HepG2 (cell line): ENCODE data around the gene NME1. TPM values are rescaled to one million over a fixed set of nuclear protein-coding genes. Genes with fewer than 3 reads are reported as not detected.
A peak's percentile ranks its signal among the peaks of the same experiment; 100 is the strongest.

Source experiments
- BATF2 ChIP-seq: sonication (generic); formaldehyde crosslinking; IDR thresholded peaks from 2 replicates; pipeline ENCODE4 v1.8.0; 2022; ENCODE audit warnings: mild to moderate bottlenecking, missing genetic modification reagents, moderate library complexity
- E2F5 ChIP-seq: sonication (generic); formaldehyde crosslinking; conservative IDR thresholded peaks from 2 replicates; pipeline ENCODE4 v1.4.0; 2020; ENCODE audit warnings: missing genetic modification reagents
- ETS1 ChIP-seq: sonication (generic); formaldehyde crosslinking; IDR thresholded peaks from 2 replicates; pipeline ENCODE4 v1.4.0; 2020; ENCODE audit warnings: missing genetic modification reagents
- ETV6 ChIP-seq: sonication (generic); formaldehyde crosslinking; conservative IDR thresholded peaks from 2 replicates; pipeline ENCODE4 v1.4.0; 2020; ENCODE audit warnings: missing genetic modification reagents
- GFI1 ChIP-seq: sonication (generic); formaldehyde crosslinking; IDR thresholded peaks from 2 replicates; pipeline ENCODE4 v1.5.0; 2020; ENCODE audit warnings: missing genetic modification reagents, mild to moderate bottlenecking, borderline replicate concordance
- MLLT10 ChIP-seq: sonication (generic); formaldehyde crosslinking; IDR thresholded peaks from 2 replicates; pipeline ENCODE4 v1.4.0; 2020; ENCODE audit warnings: missing genetic modification reagents
- RNF2 ChIP-seq: fragments of 450-650 bp; conservative IDR thresholded peaks from 2 replicates; pipeline ENCODE4 v1.6.1; 2016; ENCODE audit warnings: low read depth
- U2AF2 ChIP-seq: fragments of 200-400 bp; formaldehyde crosslinking; IDR thresholded peaks from 2 replicates; pipeline ENCODE4 v1.6.1; 2017; ENCODE audit warnings: low read depth, mild to moderate bottlenecking, low read length
- YEATS2 ChIP-seq: sonication (generic); formaldehyde crosslinking; IDR thresholded peaks from 2 replicates; pipeline ENCODE4 v1.4.0; 2020; ENCODE audit warnings: missing genetic modification reagents, borderline replicate concordance
- ZBTB2 ChIP-seq: sonication (generic); formaldehyde crosslinking; IDR thresholded peaks from 2 replicates; pipeline ENCODE4 v1.8.0; 2022; ENCODE audit warnings: low read depth, missing genetic modification reagents
- ZFP90 ChIP-seq: sonication (generic); formaldehyde crosslinking; IDR thresholded peaks from 2 replicates; pipeline ENCODE4 v1.8.0; 2022; ENCODE audit warnings: missing genetic modification reagents, mild to moderate bottlenecking, inconsistent platforms, borderline replicate concordance
- ZNF317 ChIP-seq: sonication (generic); formaldehyde crosslinking; IDR thresholded peaks from 2 replicates; pipeline ENCODE4 v1.5.0; 2020; ENCODE audit warnings: mild to moderate bottlenecking, missing genetic modification reagents
- ZNF883 ChIP-seq: sonication (generic); formaldehyde crosslinking; IDR thresholded peaks from 2 replicates; pipeline ENCODE4 v1.5.1; 2020; ENCODE audit warnings: mild to moderate bottlenecking, missing genetic modification reagents; ENCODE audit errors: not compliant biosample characterization
- ZXDC ChIP-seq: sonication (generic); formaldehyde crosslinking; IDR thresholded peaks from 2 replicates; pipeline ENCODE4 v1.5.0; 2020; ENCODE audit warnings: mild to moderate bottlenecking, missing genetic modification reagents
- polyA plus RNA-seq, 8 experiments: library from polyadenylated mRNA; depleted of rRNA in 3 of 8; stranded (reverse) in 7 of 8; unstranded in 1 of 8; fragments of >200 nt; fragmentation: Illumina TruSeq in 4 of 8; extraction: Trizol in 4 of 8; gene quantifications; 2 replicates each; pipeline versions ENCODE4 v1.2.1 to v1.2.3, GENCODE V29; 2011 to 2016; ENCODE audit warnings: low read depth in 4 of 8, missing spikeins in 1 of 8, mixed read lengths in 1 of 8; ENCODE audit not compliant: insufficient read depth in 1 of 8
- total RNA-seq, 5 experiments: library from RNA; depleted of rRNA; stranded (reverse); fragments of >200 nt; fragmentation: Illumina TruSeq; extraction: Trizol; gene quantifications; 2 replicates each; pipeline ENCODE4 v1.2.3, GENCODE V29; 2016; ENCODE audit warnings: low read depth in 1 of 5

The NME1 gene
- total and polyA plus RNA-seq, 2 of the 13 experiments (the other 11 are each of a cell fraction or from before 2014, with no cell fraction given), result 295 to 516 TPM

DNA sequence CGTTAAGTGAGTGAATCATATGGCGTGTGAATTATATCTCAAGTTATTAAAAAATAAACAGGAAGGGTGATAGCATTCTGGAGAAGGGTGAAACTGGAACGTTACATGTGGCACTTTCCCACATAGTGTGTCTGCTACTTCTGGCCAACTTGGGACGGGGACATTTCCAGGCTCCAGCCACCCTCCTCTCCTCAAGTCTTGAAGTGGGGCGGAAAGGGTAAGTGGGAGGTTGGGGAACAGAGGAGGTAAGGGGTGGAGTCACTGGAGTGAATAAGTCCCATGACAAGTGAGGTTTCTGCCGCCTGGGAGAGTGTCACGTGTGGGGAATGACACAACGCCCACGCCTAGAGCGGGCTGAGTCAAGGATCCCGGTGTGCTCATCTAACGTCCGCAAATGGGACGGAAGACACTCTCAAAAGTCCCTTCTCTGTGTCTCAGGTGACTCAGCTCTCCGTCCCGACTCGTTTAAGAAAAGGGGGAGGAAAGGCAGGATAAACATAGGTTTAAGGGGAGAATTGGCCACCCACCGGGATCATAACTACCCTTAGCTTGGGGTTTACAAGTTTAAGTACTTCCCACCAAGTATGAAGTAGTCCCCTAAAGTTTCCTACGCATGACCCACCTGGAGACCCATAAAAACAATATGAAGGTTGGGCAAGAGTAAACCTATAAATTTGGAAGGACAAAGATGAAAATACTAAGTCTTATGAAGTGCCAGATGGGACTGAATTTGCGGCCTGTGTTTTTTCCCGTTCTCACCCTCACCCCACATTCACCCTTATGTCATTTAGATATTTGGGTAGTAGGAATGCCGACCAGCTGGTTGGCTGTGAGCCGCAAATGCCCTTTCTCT, 31.5 kb upstream of the NME1 start (continued):
- TF ChIP-seq ZNF883 (CRISPR knock-in tag) (no peak), MLLT10 (CRISPR knock-in tag) (no peak), ETV6 (CRISPR knock-in tag) (no peak), ETS1 (CRISPR knock-in tag) (no peak), U2AF2 (no peak), ZNF317 (CRISPR knock-in tag) (0 out of 2 replicates have a peak, but pooled peaks have one; percentile 21), YEATS2 (CRISPR knock-in tag) (no peak), GFI1 (CRISPR knock-in tag) (no peak), BATF2 (CRISPR knock-in tag) (no peak), ZXDC (CRISPR knock-in tag) (no peak), RNF2 (no peak), E2F5 (no peak), ZBTB2 (CRISPR knock-in tag) (no peak), ZFP90 (CRISPR knock-in tag) (peak; percentile 23; the same call in 1 of the 2 replicates)
